H9 (cell line): ENCODE data around the gene ANGEL1. TPM values are rescaled to one million over a fixed set of nuclear protein-coding genes. Genes with fewer than 3 reads are reported as not detected.

Source experiments
- DNase-seq: peaks from one replicate; pipeline ENCODE4 v3.0.0-alpha.2; 2017
- H2AFZ ChIP-seq: one replicate; pipeline ENCODE4 v1.6.1; 2013; ENCODE audit warnings: mild to moderate bottlenecking, low read length, control low read depth, moderate library complexity
- H2AK5ac ChIP-seq: 2 replicates; pipeline ENCODE4 v1.6.1; 2013; ENCODE audit warnings: low read length, control low read depth, mixed read lengths; ENCODE audit not compliant: insufficient read length
- H2BK120ac ChIP-seq: one replicate; pipeline ENCODE4 v1.6.1; 2013; ENCODE audit warnings: low read depth, mild to moderate bottlenecking, low read length, control low read depth, inconsistent platforms; ENCODE audit not compliant: poor library complexity, severe bottlenecking
- H2BK12ac ChIP-seq: 2 replicates; pipeline ENCODE4 v1.6.1; 2013; ENCODE audit warnings: low read length, control low read depth, mixed read lengths, low read depth; ENCODE audit not compliant: insufficient read length
- H2BK15ac ChIP-seq: 2 replicates; pipeline ENCODE4 v1.6.1; 2013; ENCODE audit warnings: low read depth, low read length, control low read depth
- H2BK20ac ChIP-seq: one replicate; pipeline ENCODE4 v1.6.1; 2013; ENCODE audit warnings: low read depth, mild to moderate bottlenecking, low read length, control low read depth, inconsistent platforms; ENCODE audit not compliant: poor library complexity, severe bottlenecking
- H2BK5ac ChIP-seq: 2 replicates; pipeline ENCODE4 v1.6.1; 2013; ENCODE audit warnings: low read length, control low read depth, mixed read lengths; ENCODE audit not compliant: insufficient read length
- H3K14ac ChIP-seq: 2 replicates; pipeline ENCODE4 v1.6.1; 2013; ENCODE audit warnings: low read length, control low read depth; ENCODE audit not compliant: insufficient read depth
- H3K18ac ChIP-seq: 2 replicates; pipeline ENCODE4 v1.6.1; 2013; ENCODE audit warnings: low read depth, mild to moderate bottlenecking, mixed read lengths, low read length, control low read depth; ENCODE audit not compliant: insufficient read length
- H3K23ac ChIP-seq: 2 replicates; pipeline ENCODE4 v1.6.1; 2013; ENCODE audit warnings: low read length, control low read depth, mixed read lengths, low read depth; ENCODE audit not compliant: insufficient read length
- H3K23me2 ChIP-seq: 2 replicates; pipeline ENCODE4 v1.6.1; 2013; ENCODE audit warnings: low read depth, mild to moderate bottlenecking, mixed read lengths, low read length, control low read depth; ENCODE audit not compliant: insufficient read length, poor library complexity, severe bottlenecking
- H3K27ac ChIP-seq: 2 replicates; pipeline ENCODE4 v1.5.1; 2013; ENCODE audit warnings: low read length, control low read depth, mixed read lengths, low read depth; ENCODE audit not compliant: insufficient read length
- H3K27me3 ChIP-seq: 2 replicates; pipeline ENCODE4 v1.6.1; 2013; ENCODE audit warnings: low read length, control low read depth, inconsistent platforms; ENCODE audit not compliant: insufficient read depth
- H3K4ac ChIP-seq: 2 replicates; pipeline ENCODE4 v1.6.1; 2013; ENCODE audit warnings: low read depth, mild to moderate bottlenecking, control low read depth, inconsistent platforms, low read length, moderate library complexity
- H3K4me1 ChIP-seq: 2 replicates; pipeline ENCODE4 v1.6.1; 2013; ENCODE audit warnings: low read length, control low read depth, inconsistent platforms; ENCODE audit not compliant: insufficient read depth
- H3K4me2 ChIP-seq: 2 replicates; pipeline ENCODE4 v1.6.1; 2013; ENCODE audit warnings: low read length, control low read depth, mixed read lengths; ENCODE audit not compliant: insufficient read length, insufficient read depth
- H3K56ac ChIP-seq: 2 replicates; pipeline ENCODE4 v1.6.1; 2013; ENCODE audit warnings: low read depth, mild to moderate bottlenecking, mixed read lengths, low read length, control low read depth; ENCODE audit not compliant: insufficient read length
- H3K79me1 ChIP-seq: 2 replicates; pipeline ENCODE4 v1.6.1; 2013; ENCODE audit warnings: low read depth, mild to moderate bottlenecking, moderate library complexity, low read length, control low read depth, inconsistent platforms; ENCODE audit not compliant: insufficient read depth, poor library complexity, severe bottlenecking
- H3K79me2 ChIP-seq: 2 replicates; pipeline ENCODE4 v1.6.1; 2013; ENCODE audit warnings: low read length, control low read depth, inconsistent platforms; ENCODE audit not compliant: insufficient read depth
- H3K9ac ChIP-seq: 2 replicates; pipeline ENCODE4 v1.6.1; 2013; ENCODE audit warnings: low read length, control low read depth, mixed read lengths; ENCODE audit not compliant: insufficient read length; ENCODE audit errors: extremely low read depth
- H3K9me3 ChIP-seq: one replicate; pipeline ENCODE4 v1.6.1; 2013; ENCODE audit warnings: low read depth, low read length, inconsistent platforms; ENCODE audit not compliant: control insufficient read depth
- H3T11ph ChIP-seq: one replicate; pipeline ENCODE4 v1.6.1; 2013; ENCODE audit warnings: mild to moderate bottlenecking, low read length, control low read depth, inconsistent platforms
- H4K20me1 ChIP-seq: one replicate; pipeline ENCODE4 v1.6.1; 2013; ENCODE audit not compliant: control insufficient read depth, insufficient read length, insufficient read depth
- H4K5ac ChIP-seq: 2 replicates; pipeline ENCODE4 v1.6.1; 2013; ENCODE audit warnings: low read depth, mild to moderate bottlenecking, mixed read lengths, low read length, control low read depth; ENCODE audit not compliant: insufficient read length
- H4K8ac ChIP-seq: replicated peaks from 2 replicates; pipeline ENCODE4 v1.6.1; 2013; ENCODE audit warnings: low read length, control low read depth, mixed read lengths, low read depth; ENCODE audit not compliant: insufficient read length
- H4K91ac ChIP-seq: 2 replicates; pipeline ENCODE4 v1.6.1; 2013; ENCODE audit warnings: low read depth, mild to moderate bottlenecking, moderate library complexity, mixed read lengths, low read length, control low read depth; ENCODE audit not compliant: insufficient read length
- H3K27ac Mint-ChIP-seq, 3 experiments: 2 replicates in 2 of 3; 3 replicates in 1 of 3; pipeline ENCODE4 v1.8.0; 2020 to 2021; ENCODE audit warnings: mixed read lengths in 3 of 3, mild to moderate bottlenecking in 1 of 3, moderate library complexity in 1 of 3
- H3K27me3 Mint-ChIP-seq: 2 replicates; pipeline ENCODE4 v1.8.0; 2021; ENCODE audit warnings: low read depth, mild to moderate bottlenecking, moderate library complexity, mixed read lengths
- H3K36me3 Mint-ChIP-seq, 3 experiments: 2 replicates in 2 of 3; 3 replicates in 1 of 3; pipeline ENCODE4 v1.8.0; 2020 to 2021; ENCODE audit warnings: low read depth in 3 of 3, mixed read lengths in 3 of 3; ENCODE audit not compliant: insufficient read depth in 1 of 3
- H3K4me1 Mint-ChIP-seq, 2 experiments: 2 replicates each; pipeline ENCODE4 v1.8.0; 2020; ENCODE audit warnings: mixed read lengths in 2 of 2
- H3K4me3 Mint-ChIP-seq, 2 experiments: 2 replicates in 1 of 2; 3 replicates in 1 of 2; pipeline ENCODE4 v1.8.0; 2020 to 2021; ENCODE audit warnings: mild to moderate bottlenecking in 2 of 2, mixed read lengths in 2 of 2, moderate library complexity in 1 of 2
- H3K9me3 Mint-ChIP-seq, 2 experiments: 2 replicates in 1 of 2; 3 replicates in 1 of 2; pipeline ENCODE4 v1.8.0; 2020; ENCODE audit warnings: mild to moderate bottlenecking in 2 of 2, mixed read lengths in 2 of 2, moderate library complexity in 1 of 2
- WGBS: extraction: QIAGEN DNeasy Blood & Tissue Kit; methylation state at CpG from one replicate; pipeline ENCODE4 v1.1.7; 2013; ENCODE audit warnings: missing lambda C conversion rate, low lambda C conversion rate, mixed read lengths; ENCODE audit not compliant: insufficient read length; ENCODE audit errors: extremely low coverage; 5-methylcytosine and 5-hydroxymethylcytosine counted together
- total RNA-seq: library from RNA; stranded (reverse); gene quantifications from 2 replicates; pipeline ENCODE4 v1.2.1, GENCODE V29; 2021
- TF ChIP-seq, protein P1 (sequence below): fragments of 200-600 bp; sonication (generic); conservative IDR thresholded peaks from 3 replicates; pipeline ENCODE4 v1.8.0; 2021; ENCODE audit warnings: antibody characterized with exemption, mild to moderate bottlenecking

ANGEL1 gene
- total RNA-seq, 1 experiment from 2014 or later, result 21.5 TPM

DNA sequence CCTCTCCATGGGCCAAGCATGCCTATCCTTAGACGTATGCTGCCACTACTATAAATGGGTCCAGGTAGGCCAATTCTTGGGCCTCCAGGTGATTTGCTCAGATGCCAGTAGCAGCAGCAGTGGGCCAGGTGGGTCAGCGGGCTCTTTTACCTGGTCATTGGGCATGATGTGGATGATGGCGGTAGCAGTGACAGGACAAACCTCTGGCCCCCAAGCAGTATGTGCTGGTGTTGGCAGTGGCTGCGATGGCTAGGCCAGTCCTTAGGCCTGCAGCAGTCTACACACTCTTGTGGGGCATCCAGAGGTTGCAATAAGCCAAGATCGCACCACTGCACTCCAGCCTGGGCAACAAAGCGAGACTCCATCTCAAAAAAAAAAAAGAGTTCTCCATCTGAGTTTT is 70.5 kb downstream of the ANGEL1 start:
- H2BK120ac ChIP-seq, result no peak overlapping the region
- TF ChIP-seq, protein P1, sequence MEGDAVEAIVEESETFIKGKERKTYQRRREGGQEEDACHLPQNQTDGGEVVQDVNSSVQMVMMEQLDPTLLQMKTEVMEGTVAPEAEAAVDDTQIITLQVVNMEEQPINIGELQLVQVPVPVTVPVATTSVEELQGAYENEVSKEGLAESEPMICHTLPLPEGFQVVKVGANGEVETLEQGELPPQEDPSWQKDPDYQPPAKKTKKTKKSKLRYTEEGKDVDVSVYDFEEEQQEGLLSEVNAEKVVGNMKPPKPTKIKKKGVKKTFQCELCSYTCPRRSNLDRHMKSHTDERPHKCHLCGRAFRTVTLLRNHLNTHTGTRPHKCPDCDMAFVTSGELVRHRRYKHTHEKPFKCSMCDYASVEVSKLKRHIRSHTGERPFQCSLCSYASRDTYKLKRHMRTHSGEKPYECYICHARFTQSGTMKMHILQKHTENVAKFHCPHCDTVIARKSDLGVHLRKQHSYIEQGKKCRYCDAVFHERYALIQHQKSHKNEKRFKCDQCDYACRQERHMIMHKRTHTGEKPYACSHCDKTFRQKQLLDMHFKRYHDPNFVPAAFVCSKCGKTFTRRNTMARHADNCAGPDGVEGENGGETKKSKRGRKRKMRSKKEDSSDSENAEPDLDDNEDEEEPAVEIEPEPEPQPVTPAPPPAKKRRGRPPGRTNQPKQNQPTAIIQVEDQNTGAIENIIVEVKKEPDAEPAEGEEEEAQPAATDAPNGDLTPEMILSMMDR, result no peak
- H3K14ac ChIP-seq, result no peak overlapping the region
- H3K27ac ChIP-seq, result no peak overlapping the region
- no peak overlapping the region for H2BK20ac ChIP-seq
- H3K27me3 ChIP-seq, result no peaks in the 10 kb centered on the region
- Mint-ChIP-seq H3K36me3 (peaks cover 8 to 20% (median 14%) of the 10 kb centered on the region in 3 experiments), H3K4me1 (no peaks in the 10 kb centered on the region), H3K27me3 (peaks cover 12% of the 10 kb centered on the region), H3K4me3 (no peak overlapping the region), H3K27ac (no peak overlapping the region), H3K9me3 (peaks cover 39 to 42% of the 10 kb centered on the region in 2 experiments)
- no peaks in the 10 kb centered on the region for H3K9me3 ChIP-seq
- no peak overlapping the region for H4K5ac ChIP-seq
- no peak overlapping the region for H2BK12ac ChIP-seq
- no peak overlapping the region for H3K18ac ChIP-seq
- H4K20me1 ChIP-seq, result no peaks in the 10 kb centered on the region
- no CpG with 5 or more reads among the region's 6 CpGs for WGBS
- no peak overlapping the region for H4K8ac ChIP-seq
- H3K4me1 ChIP-seq, result no peaks in the 10 kb centered on the region
- no peak overlapping the region for H2AFZ ChIP-seq
- no peak overlapping the region for H3K9ac ChIP-seq
- no peak overlapping the region for H4K91ac ChIP-seq
- H3K23me2 ChIP-seq, result no peaks in the 10 kb centered on the region
- H3K79me2 ChIP-seq, result no peaks in the 10 kb centered on the region
- no peak overlapping the region for H3K23ac ChIP-seq
- no peak for DNase-seq
- no peak overlapping the region for H3K4ac ChIP-seq
- no peak overlapping the region for H3K56ac ChIP-seq
- no peak overlapping the region for H2BK15ac ChIP-seq
- H2BK5ac ChIP-seq, result no peak overlapping the region
- no peaks in the 10 kb centered on the region for H3K79me1 ChIP-seq
- no peak overlapping the region for H3T11ph ChIP-seq
- no peak overlapping the region for H2AK5ac ChIP-seq
- no peak overlapping the region for H3K4me2 ChIP-seq
